ENCODE data around the gene VAT1L. TPM values are rescaled to one million over a fixed set of nuclear protein-coding genes. Genes with fewer than 3 reads are reported as not detected.

Gene VAT1L
- total RNA-seq, 1 experiment from 2014 or later: 19.1 TPM

- ATAC-seq (no peak), DNase-seq (ENCODE audit: low spot score) (no peak)
- Mint-ChIP-seq H3K27me3 (ENCODE audit: low read depth) (no peaks in the 10 kb centered on the region; the same call in 1 of the 2 replicates), H3K4me3 (no peak overlapping the region), H3K4me1 (no peaks in the 10 kb centered on the region), H3K36me3 (no peaks in the 10 kb centered on the region), H3K9me3 (no peaks in the 10 kb centered on the region), H3K27ac (no peak overlapping the region)
- TF ChIP-seq CTCF (IDR thresholded peaks at IDR 0.05): no peak
- no peak for TF ChIP-seq MXD4 (CRISPR knock-in tag; IDR thresholded peaks at IDR 0.05; ENCODE audit: borderline replicate concordance)
- TF ChIP-seq SMAD3 (CRISPR knock-in tag; IDR thresholded peaks at IDR 0.05; ENCODE audit: borderline replicate concordance): no peak
- TF ChIP-seq RELA (CRISPR knock-in tag; IDR thresholded peaks at IDR 0.05; ENCODE audit: borderline replicate concordance): no peak
- TF ChIP-seq CBFB (CRISPR knock-in tag; IDR thresholded peaks at IDR 0.05; ENCODE audit: low read depth): no peak
- TF ChIP-seq, protein P1, sequence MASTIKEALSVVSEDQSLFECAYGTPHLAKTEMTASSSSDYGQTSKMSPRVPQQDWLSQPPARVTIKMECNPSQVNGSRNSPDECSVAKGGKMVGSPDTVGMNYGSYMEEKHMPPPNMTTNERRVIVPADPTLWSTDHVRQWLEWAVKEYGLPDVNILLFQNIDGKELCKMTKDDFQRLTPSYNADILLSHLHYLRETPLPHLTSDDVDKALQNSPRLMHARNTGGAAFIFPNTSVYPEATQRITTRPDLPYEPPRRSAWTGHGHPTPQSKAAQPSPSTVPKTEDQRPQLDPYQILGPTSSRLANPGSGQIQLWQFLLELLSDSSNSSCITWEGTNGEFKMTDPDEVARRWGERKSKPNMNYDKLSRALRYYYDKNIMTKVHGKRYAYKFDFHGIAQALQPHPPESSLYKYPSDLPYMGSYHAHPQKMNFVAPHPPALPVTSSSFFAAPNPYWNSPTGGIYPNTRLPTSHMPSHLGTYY (CRISPR knock-in tag; IDR thresholded peaks at IDR 0.05): no peak
- TF ChIP-seq SMAD4 (CRISPR knock-in tag; IDR thresholded peaks at IDR 0.05): no peak
- no peak for TF ChIP-seq MLX (CRISPR knock-in tag; IDR thresholded peaks at IDR 0.05)
- no peak for TF ChIP-seq MAX (CRISPR knock-in tag; IDR thresholded peaks at IDR 0.05)
- TF ChIP-seq ZNF416 (CRISPR knock-in tag; IDR thresholded peaks at IDR 0.05): no peak
- TF ChIP-seq CREB1 (CRISPR knock-in tag; IDR thresholded peaks at IDR 0.05): no peak
- TF ChIP-seq NFE2L1 (CRISPR knock-in tag; IDR thresholded peaks at IDR 0.05): no peak
- TF ChIP-seq OVOL2 (CRISPR knock-in tag; IDR thresholded peaks at IDR 0.05; ENCODE audit: borderline replicate concordance): no peak
- no peak for TF ChIP-seq NR2C2 (CRISPR knock-in tag; IDR thresholded peaks at IDR 0.05)
- ChIA-PET CTCF (no interaction called here), POLR2A (interaction anchor here (1.0 kb wide), 1 partner anchor 22 kb away, joined by 4 read pairs; the partner anchor contains the start of gene NUDT7)
Measured at GRCh38 chr16:77744141-77744540, 44.2 kb upstream of the VAT1L start.

GRCh38 chr16:77745972-77746371 lies 42.4 kb upstream of the VAT1L start:
- DNase-seq (ENCODE audit: low spot score) (no peak), ATAC-seq (no peak)
- ChIA-PET CTCF (no interaction called here), POLR2A (no interaction called here)
- Mint-ChIP-seq H3K9me3 (no peaks in the 10 kb centered on the region), H3K36me3 (no peaks in the 10 kb centered on the region), H3K27ac (no peak overlapping the region), H3K4me3 (no peak overlapping the region), H3K4me1 (no peaks in the 10 kb centered on the region), H3K27me3 (ENCODE audit: low read depth) (no peaks in the 10 kb centered on the region; the same call in 1 of the 2 replicates)
- TF ChIP-seq ZNF396 (CRISPR knock-in tag; IDR thresholded peaks at IDR 0.05; ENCODE audit: borderline replicate concordance): no peak
- no peak for TF ChIP-seq IRF2 (CRISPR knock-in tag; IDR thresholded peaks at IDR 0.05; ENCODE audit: borderline replicate concordance, low read depth)
- no peak for TF ChIP-seq CREB1 (CRISPR knock-in tag; IDR thresholded peaks at IDR 0.05)
- TF ChIP-seq FOXK1 (CRISPR knock-in tag; IDR thresholded peaks at IDR 0.05): no peak
- no peak for TF ChIP-seq RELA (CRISPR knock-in tag; IDR thresholded peaks at IDR 0.05; ENCODE audit: borderline replicate concordance)
- no peak for TF ChIP-seq ZNF263 (CRISPR knock-in tag; IDR thresholded peaks at IDR 0.05; ENCODE audit: low read depth)
- TF ChIP-seq IRF1 (CRISPR knock-in tag; IDR thresholded peaks at IDR 0.05): no peak
- no peak for TF ChIP-seq TEAD4 (CRISPR knock-in tag; IDR thresholded peaks at IDR 0.05)
- TF ChIP-seq CBFB (CRISPR knock-in tag; IDR thresholded peaks at IDR 0.05; ENCODE audit: low read depth): no peak
- TF ChIP-seq ZNF425 (CRISPR knock-in tag; conservative IDR thresholded peaks at IDR 0.05): no peak
- TF ChIP-seq TP53 (CRISPR knock-in tag; IDR thresholded peaks at IDR 0.05): no peak
- TF ChIP-seq CTCF (IDR thresholded peaks at IDR 0.05): no peak
- no peak for TF ChIP-seq SMAD3 (CRISPR knock-in tag; IDR thresholded peaks at IDR 0.05; ENCODE audit: borderline replicate concordance)
- TF ChIP-seq SP1 (CRISPR knock-in tag; conservative IDR thresholded peaks at IDR 0.05): no peak
